Liver (tissue), 9 donors: Measurements from ENCODE around the gene MARK1. TPM values are rescaled to one million over a fixed set of nuclear protein-coding genes. Genes with fewer than 3 reads are reported as not detected.

Experiments
- DNase-seq: peaks from one replicate; pipeline ENCODE4 v3.0.0-alpha.2; 2017; ENCODE audit warnings: low spot score
- H3K27ac ChIP-seq, 2 donors: one replicate each; pipeline ENCODE4 v1.7.0; 2013; ENCODE audit warnings: inconsistent platforms in 2 of 2, low read length in 2 of 2, control low read depth in 1 of 2, low read depth in 1 of 2, mild to moderate bottlenecking in 1 of 2
- H3K27me3 ChIP-seq, 4 donors: one replicate each; pipeline versions ENCODE4 v1.6.1 to v1.7.0; 2013; ENCODE audit warnings: low read length in 3 of 4, inconsistent platforms in 1 of 4, mild to moderate bottlenecking in 1 of 4, moderate library complexity in 1 of 4; ENCODE audit not compliant: control insufficient read depth in 4 of 4, insufficient read depth in 4 of 4
- H3K36me3 ChIP-seq, 4 donors: one replicate each; pipeline versions ENCODE4 v1.6.1 to v1.7.0; 2013; ENCODE audit warnings: low read length in 3 of 4, mild to moderate bottlenecking in 3 of 4, low read depth in 1 of 4, moderate library complexity in 1 of 4; ENCODE audit not compliant: control insufficient read depth in 4 of 4, insufficient read depth in 3 of 4
- H3K4me1 ChIP-seq, 4 donors: one replicate each; pipeline versions ENCODE4 v1.6.1 to v1.7.0; 2013; ENCODE audit warnings: low read length in 3 of 4, mild to moderate bottlenecking in 3 of 4, moderate library complexity in 1 of 4; ENCODE audit not compliant: control insufficient read depth in 4 of 4, insufficient read depth in 4 of 4
- H3K4me3 ChIP-seq, 3 donors: one replicate each; pipeline versions ENCODE4 v1.6.1 to v1.7.0; 2013; ENCODE audit warnings: low read length in 3 of 3, control low read depth in 1 of 3, low read depth in 1 of 3, mild to moderate bottlenecking in 1 of 3
- H3K9ac ChIP-seq, 2 donors: one replicate each; pipeline ENCODE4 v1.7.0; 2013; ENCODE audit warnings: low read length in 2 of 2, mild to moderate bottlenecking in 2 of 2, moderate library complexity in 2 of 2, control low read depth in 1 of 2, low read depth in 1 of 2
- H3K9me3 ChIP-seq, 4 donors: one replicate each; pipeline versions ENCODE4 v1.6.1 to v1.7.0; 2013; ENCODE audit warnings: low read length in 3 of 4; ENCODE audit not compliant: control insufficient read depth in 4 of 4
- EGR1 ChIP-seq, 2 donors: IDR thresholded peaks; 2 replicates each; pipeline ENCODE4 v1.6.1; 2016 to 2018; ENCODE audit warnings: antibody characterized with exemption in 2 of 2, low read depth in 2 of 2
- FOXA1 ChIP-seq: IDR thresholded peaks from 2 replicates; pipeline ENCODE4 v1.6.1; 2016; ENCODE audit warnings: antibody characterized with exemption
- FOXA2 ChIP-seq: IDR thresholded peaks from 2 replicates; pipeline ENCODE4 v1.6.1; 2016; ENCODE audit warnings: antibody characterized with exemption
- HNF4A ChIP-seq, 2 donors: conservative IDR thresholded peaks; 2 replicates each; pipeline ENCODE4 v1.6.1; 2016; ENCODE audit warnings: antibody characterized with exemption in 2 of 2, mild to moderate bottlenecking in 2 of 2
- HNF4G ChIP-seq: IDR thresholded peaks from 2 replicates; pipeline ENCODE4 v1.6.1; 2016; ENCODE audit warnings: antibody characterized with exemption
- NR2F2 ChIP-seq: IDR thresholded peaks from 2 replicates; pipeline ENCODE4 v1.6.1; 2016; ENCODE audit warnings: antibody characterized with exemption
- RAD21 ChIP-seq, 2 donors: IDR thresholded peaks; 2 replicates each; pipeline ENCODE4 v1.6.1; 2016; ENCODE audit warnings: antibody characterized with exemption in 2 of 2, mild to moderate bottlenecking in 2 of 2
- RXRA ChIP-seq, 2 donors: IDR thresholded peaks; 2 replicates each; pipeline ENCODE4 v1.6.1; 2017 to 2018; ENCODE audit warnings: antibody characterized with exemption in 2 of 2, mild to moderate bottlenecking in 1 of 2
- YY1 ChIP-seq: IDR thresholded peaks from 2 replicates; pipeline ENCODE4 v1.6.1; 2016; ENCODE audit warnings: antibody characterized with exemption, mild to moderate bottlenecking
- WGBS: extraction: QIAGEN DNeasy Blood & Tissue Kit; methylation state at CpG from one replicate; pipeline ENCODE4 v1.1.7; 2013; 5-methylcytosine and 5-hydroxymethylcytosine counted together
- polyA plus RNA-seq, 2 donors: library from polyadenylated mRNA; stranded (reverse) in 1 of 2; unstranded in 1 of 2; fragments of 200-250 nt in 1 of 2; fragments of >200 nt in 1 of 2; fragmentation: Nextera tagmentation in 1 of 2; extraction: Ambion mirVana in 1 of 2; gene quantifications; one replicate each; pipeline versions ENCODE4 v1.2.1 to v1.2.3, GENCODE V29; 2013 to 2015
- total RNA-seq, 2 donors: library from RNA; depleted of rRNA; stranded (reverse); fragments of >200 nt; gene quantifications; one replicate each; pipeline ENCODE4 v1.2.3, GENCODE V29; 2014
- TF ChIP-seq, protein P1 (sequence below): IDR thresholded peaks from 2 replicates; pipeline ENCODE4 v1.6.1; 2016; ENCODE audit warnings: antibody characterized with exemption, mild to moderate bottlenecking
- TF ChIP-seq, protein P2 (sequence below): IDR thresholded peaks from 2 replicates; pipeline ENCODE4 v1.6.1; 2016; ENCODE audit warnings: antibody characterized with exemption
- donor health status: healthy.
- donor health status: healthy.
- donor health status: healthy.
- donor health status: healthy.
- donor health status: healthy.

The MARK1 gene
- total and polyA plus RNA-seq, 4 donors, result 0.10 to 0.59 (median 0.25) TPM

DNA sequence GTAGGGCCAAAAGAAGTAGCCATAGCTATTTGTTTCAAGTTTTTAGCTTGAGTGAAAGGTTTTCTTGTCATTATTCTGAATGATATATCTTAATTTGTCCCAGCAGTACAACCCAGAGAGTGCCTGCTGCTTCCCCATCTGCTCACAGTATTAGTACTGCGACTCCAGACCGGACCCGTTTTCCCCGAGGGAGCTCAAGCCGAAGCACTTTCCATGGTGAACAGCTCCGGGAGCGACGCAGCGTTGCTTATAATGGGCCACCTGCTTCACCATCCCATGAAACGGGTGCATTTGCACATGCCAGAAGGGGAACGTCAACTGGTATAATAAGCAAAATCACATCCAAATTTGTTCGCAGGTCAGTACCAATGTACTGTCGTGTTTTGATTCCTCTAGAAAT, 125.1 kb downstream of the MARK1 start (continued):
- TF ChIP-seq, protein P1, sequence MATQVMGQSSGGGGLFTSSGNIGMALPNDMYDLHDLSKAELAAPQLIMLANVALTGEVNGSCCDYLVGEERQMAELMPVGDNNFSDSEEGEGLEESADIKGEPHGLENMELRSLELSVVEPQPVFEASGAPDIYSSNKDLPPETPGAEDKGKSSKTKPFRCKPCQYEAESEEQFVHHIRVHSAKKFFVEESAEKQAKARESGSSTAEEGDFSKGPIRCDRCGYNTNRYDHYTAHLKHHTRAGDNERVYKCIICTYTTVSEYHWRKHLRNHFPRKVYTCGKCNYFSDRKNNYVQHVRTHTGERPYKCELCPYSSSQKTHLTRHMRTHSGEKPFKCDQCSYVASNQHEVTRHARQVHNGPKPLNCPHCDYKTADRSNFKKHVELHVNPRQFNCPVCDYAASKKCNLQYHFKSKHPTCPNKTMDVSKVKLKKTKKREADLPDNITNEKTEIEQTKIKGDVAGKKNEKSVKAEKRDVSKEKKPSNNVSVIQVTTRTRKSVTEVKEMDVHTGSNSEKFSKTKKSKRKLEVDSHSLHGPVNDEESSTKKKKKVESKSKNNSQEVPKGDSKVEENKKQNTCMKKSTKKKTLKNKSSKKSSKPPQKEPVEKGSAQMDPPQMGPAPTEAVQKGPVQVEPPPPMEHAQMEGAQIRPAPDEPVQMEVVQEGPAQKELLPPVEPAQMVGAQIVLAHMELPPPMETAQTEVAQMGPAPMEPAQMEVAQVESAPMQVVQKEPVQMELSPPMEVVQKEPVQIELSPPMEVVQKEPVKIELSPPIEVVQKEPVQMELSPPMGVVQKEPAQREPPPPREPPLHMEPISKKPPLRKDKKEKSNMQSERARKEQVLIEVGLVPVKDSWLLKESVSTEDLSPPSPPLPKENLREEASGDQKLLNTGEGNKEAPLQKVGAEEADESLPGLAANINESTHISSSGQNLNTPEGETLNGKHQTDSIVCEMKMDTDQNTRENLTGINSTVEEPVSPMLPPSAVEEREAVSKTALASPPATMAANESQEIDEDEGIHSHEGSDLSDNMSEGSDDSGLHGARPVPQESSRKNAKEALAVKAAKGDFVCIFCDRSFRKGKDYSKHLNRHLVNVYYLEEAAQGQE, result no peak
- TF ChIP-seq RXRA (IDR thresholded peaks at IDR 0.05) (no peak), FOXA2 (no peak), RAD21 (IDR thresholded peaks at IDR 0.05) (no peak)

DNA sequence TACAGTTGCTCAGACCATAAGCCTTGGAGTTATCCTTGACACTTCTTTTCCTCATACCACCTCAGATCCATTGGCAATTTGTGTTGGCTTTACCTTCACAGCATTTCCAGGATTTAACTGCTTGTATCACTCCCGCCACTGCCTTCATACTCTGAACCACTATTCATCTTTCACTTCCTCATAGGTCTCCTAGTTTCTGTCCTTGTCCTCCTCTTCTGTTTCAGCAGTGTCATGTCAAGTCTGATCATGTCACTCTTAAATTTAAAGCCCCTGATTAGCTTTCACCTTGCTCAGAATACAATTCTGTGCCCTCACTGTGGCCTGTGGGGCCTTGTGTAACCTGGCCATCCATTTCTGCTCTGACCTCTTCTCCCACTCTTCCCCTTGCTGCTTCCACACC, 127.6 kb downstream of the MARK1 start:
- H3K27me3 ChIP-seq, result no peaks in the 10 kb centered on the region
- H3K9ac ChIP-seq, result no peak overlapping the region
- H3K9me3 ChIP-seq, result no peaks in the 10 kb centered on the region
- no peak overlapping the region for H3K4me3 ChIP-seq
- no peak for DNase-seq
- H3K4me1 ChIP-seq, result no peaks in the 10 kb centered on the region
- TF ChIP-seq HNF4G (no peak), YY1 (no peak), RXRA (IDR thresholded peaks at IDR 0.05) (no peak)
- WGBS, result 92% methylated on average over 1 of the region's 1 CpG
- no peaks in the 10 kb centered on the region for H3K36me3 ChIP-seq
- no peak overlapping the region for H3K27ac ChIP-seq

DNA sequence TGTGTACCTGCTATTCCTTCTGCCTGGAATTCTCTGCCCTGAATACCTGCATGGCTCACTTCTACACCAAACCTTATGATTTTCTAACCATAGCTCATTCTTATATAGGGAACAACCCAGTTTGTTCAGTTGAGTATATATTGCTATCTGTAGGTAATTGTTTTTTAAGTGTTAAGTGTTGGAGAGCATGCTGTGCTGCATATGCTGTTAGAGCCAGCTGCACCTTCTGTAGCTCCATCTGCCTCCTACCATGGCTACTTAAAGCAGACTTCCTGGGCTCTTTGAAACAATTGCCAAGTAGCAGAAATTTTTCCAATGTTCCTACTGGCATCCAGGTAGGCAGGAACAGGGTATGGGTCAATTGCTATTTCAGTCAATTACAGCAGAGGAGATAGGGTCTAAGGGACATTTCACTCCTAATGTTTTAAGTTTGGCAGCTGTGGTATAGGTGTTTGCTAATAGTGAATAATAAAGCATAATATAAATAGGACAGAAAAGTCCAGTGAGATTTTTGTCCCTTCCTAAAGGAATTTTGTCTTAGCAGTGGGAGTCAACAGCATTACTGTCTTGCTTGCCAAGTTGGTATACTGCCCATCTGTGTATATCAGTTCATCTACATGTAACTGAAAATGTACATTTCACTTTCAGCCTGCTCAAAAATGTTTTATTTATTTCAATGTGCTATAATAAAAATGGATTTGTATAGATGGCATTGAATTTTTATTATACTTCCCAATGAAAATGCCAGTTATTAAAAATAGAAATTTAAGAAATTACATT, 128.2 kb downstream of the MARK1 start:
- Histone ChIP-seq H3K4me1 (no peaks in the 10 kb centered on the region), H3K9ac (no peak overlapping the region), H3K36me3 (no peaks in the 10 kb centered on the region), H3K27me3 (no peaks in the 10 kb centered on the region), H3K9me3 (no peaks in the 10 kb centered on the region), H3K4me3 (no peak overlapping the region), H3K27ac (no peak overlapping the region)
- TF ChIP-seq, protein P2, sequence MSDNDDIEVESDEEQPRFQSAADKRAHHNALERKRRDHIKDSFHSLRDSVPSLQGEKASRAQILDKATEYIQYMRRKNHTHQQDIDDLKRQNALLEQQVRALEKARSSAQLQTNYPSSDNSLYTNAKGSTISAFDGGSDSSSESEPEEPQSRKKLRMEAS, result no peak
- TF ChIP-seq HNF4A (conservative IDR thresholded peaks at IDR 0.05) (no peak), FOXA1 (no peak), FOXA2 (no peak)
- DNase-seq, result no peak

DNA sequence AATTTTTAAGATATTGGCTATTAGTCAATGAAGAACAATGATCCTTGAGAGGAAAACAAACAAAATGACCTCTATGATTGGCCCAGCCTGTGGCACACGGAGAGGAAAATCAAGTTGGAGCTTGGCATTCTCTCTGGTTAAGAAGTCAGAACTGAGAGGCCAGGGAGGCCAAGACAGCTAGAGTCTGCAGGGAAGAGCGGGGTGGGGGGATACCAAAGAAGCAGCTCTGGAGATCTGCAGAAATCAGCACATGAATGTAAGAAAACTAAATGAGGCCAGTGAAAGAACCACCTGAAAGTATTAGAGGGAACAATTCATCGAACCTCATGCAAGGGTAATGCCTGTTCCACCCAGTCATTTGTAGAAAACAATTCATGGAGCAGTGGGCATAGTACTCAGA, 138.4 kb downstream of the MARK1 start:
- TF ChIP-seq EGR1 (IDR thresholded peaks at IDR 0.05; ENCODE audit: low read depth in 2 of 2) (no peak), NR2F2 (no peak)

More for the DNA sequence above, 138.4 kb downstream of the MARK1 start:
- no peak overlapping the region for H3K27ac ChIP-seq
- WGBS, result 86% methylated on average over 3 of the region's 3 CpGs
- H3K36me3 ChIP-seq, result no peaks in the 10 kb centered on the region
- H3K9ac ChIP-seq, result no peak overlapping the region
- H3K4me3 ChIP-seq, result no peak overlapping the region
- H3K4me1 ChIP-seq, result no peaks in the 10 kb centered on the region
- H3K27me3 ChIP-seq, result no peaks in the 10 kb centered on the region
- H3K9me3 ChIP-seq, result no peaks in the 10 kb centered on the region
- DNase-seq, result no peak
